PC-9 (cell line): ENCODE data around the gene ITGB7. TPM values are rescaled to one million over a fixed set of nuclear protein-coding genes. Genes with fewer than 3 reads are reported as not detected.

Experiments
- BruUV-seq: library from RNA; stranded (reverse); fragments of 400-500 nt; replicated peaks from 2 replicates; lab custom pipeline; 2021; lab: Mats Ljungman, UMichigan
- CTCF ChIA-PET: fragments of 300-600 bp; sonication (Branson Sonifier 250); formaldehyde crosslinking; loops from one replicate; lab custom pipeline; 2022; ENCODE audit warnings: antibody characterized with exemption; lab: Charles Lee
- POLR2A ChIA-PET: fragments of 300-600 bp; sonication (Branson Sonifier 250); formaldehyde crosslinking; loops from one replicate; lab custom pipeline; 2022; ENCODE audit warnings: antibody characterized with exemption; ENCODE audit not compliant: unreplicated experiment; lab: Charles Lee
- DNase-seq, 2 experiments: peaks; one replicate each; pipeline versions ENCODE4 v3.0.0 to v3.0.0-alpha.2; 2015 to 2022; ENCODE audit warnings: mixed read lengths in 1 of 2
- H2AFZ ChIP-seq: fragments of 200-600 bp; sonication (generic); 2 replicates; pipeline ENCODE4 v1.8.1; 2017; ENCODE audit warnings: antibody characterized with exemption
- H3F3A ChIP-seq: fragments of 200-600 bp; sonication (generic); 2 replicates; pipeline ENCODE4 v1.8.1; 2017; ENCODE audit warnings: antibody characterized with exemption, mild to moderate bottlenecking, low read depth; ENCODE audit not compliant: insufficient read depth
- H3K27ac ChIP-seq: fragments of 200-600 bp; sonication (generic); 2 replicates; pipeline ENCODE4 v1.6.1; 2016; ENCODE audit warnings: mixed run types
- H3K27me3 ChIP-seq: fragments of 200-600 bp; sonication (generic); 2 replicates; pipeline ENCODE4 v1.6.1; 2016; ENCODE audit warnings: low read depth, mixed run types; ENCODE audit not compliant: insufficient read depth
- H3K36me3 ChIP-seq: fragments of 200-600 bp; sonication (generic); 2 replicates; pipeline ENCODE4 v1.6.1; 2016; ENCODE audit warnings: low read depth, mixed run types
- H3K4me1 ChIP-seq: fragments of 200-600 bp; sonication (generic); replicated peaks from 2 replicates; pipeline ENCODE4 v1.6.1; 2016; ENCODE audit warnings: mixed run types; ENCODE audit not compliant: insufficient read depth
- H3K4me2 ChIP-seq: fragments of 200-600 bp; sonication (generic); 2 replicates; pipeline ENCODE4 v1.6.1; 2017; ENCODE audit warnings: mixed run types
- H3K4me3 ChIP-seq: fragments of 200-600 bp; sonication (generic); 2 replicates; pipeline ENCODE4 v1.6.1; 2016; ENCODE audit warnings: mixed run types
- H3K79me2 ChIP-seq: fragments of 200-600 bp; sonication (generic); 2 replicates; pipeline ENCODE4 v1.6.1; 2017; ENCODE audit warnings: low read depth, mixed run types
- H3K9me2 ChIP-seq: fragments of 200-600 bp; sonication (generic); 2 replicates; pipeline ENCODE4 v1.8.1; 2017; ENCODE audit warnings: mild to moderate bottlenecking; ENCODE audit not compliant: insufficient read depth
- H3K9me3 ChIP-seq: fragments of 200-600 bp; sonication (generic); 2 replicates; pipeline ENCODE4 v1.8.1; 2016; ENCODE audit warnings: low read depth; ENCODE audit not compliant: insufficient read depth
- H4K20me1 ChIP-seq: fragments of 200-600 bp; sonication (generic); 2 replicates; pipeline ENCODE4 v1.8.1; 2017; ENCODE audit not compliant: insufficient read depth
- CTCF ChIP-seq: fragments of 200-600 bp; sonication (generic); conservative IDR thresholded peaks from 2 replicates; pipeline ENCODE4 v1.6.1; 2017; ENCODE audit warnings: mixed run types, antibody characterized with exemption, mild to moderate bottlenecking, moderate library complexity
- EZH2 ChIP-seq: fragments of 200-600 bp; sonication (generic); IDR thresholded peaks from 2 replicates; pipeline ENCODE4 v1.8.0; 2017; ENCODE audit warnings: antibody characterized with exemption, low read depth
- intact Hi-C: fragments of 100-400 bp; cut with micrococcal nuclease; formaldehyde crosslinking; loops from one replicate; pipeline ENCODE4 v1.10.0; 2022; ENCODE audit not compliant: unreplicated experiment
- total RNA-seq: library from RNA; stranded (reverse); gene quantifications from 2 replicates; pipeline ENCODE4 v1.2.3, GENCODE V29; 2021

Gene ITGB7
- total RNA-seq, 1 experiment from 2014 or later, result 3.3 TPM

DNA sequence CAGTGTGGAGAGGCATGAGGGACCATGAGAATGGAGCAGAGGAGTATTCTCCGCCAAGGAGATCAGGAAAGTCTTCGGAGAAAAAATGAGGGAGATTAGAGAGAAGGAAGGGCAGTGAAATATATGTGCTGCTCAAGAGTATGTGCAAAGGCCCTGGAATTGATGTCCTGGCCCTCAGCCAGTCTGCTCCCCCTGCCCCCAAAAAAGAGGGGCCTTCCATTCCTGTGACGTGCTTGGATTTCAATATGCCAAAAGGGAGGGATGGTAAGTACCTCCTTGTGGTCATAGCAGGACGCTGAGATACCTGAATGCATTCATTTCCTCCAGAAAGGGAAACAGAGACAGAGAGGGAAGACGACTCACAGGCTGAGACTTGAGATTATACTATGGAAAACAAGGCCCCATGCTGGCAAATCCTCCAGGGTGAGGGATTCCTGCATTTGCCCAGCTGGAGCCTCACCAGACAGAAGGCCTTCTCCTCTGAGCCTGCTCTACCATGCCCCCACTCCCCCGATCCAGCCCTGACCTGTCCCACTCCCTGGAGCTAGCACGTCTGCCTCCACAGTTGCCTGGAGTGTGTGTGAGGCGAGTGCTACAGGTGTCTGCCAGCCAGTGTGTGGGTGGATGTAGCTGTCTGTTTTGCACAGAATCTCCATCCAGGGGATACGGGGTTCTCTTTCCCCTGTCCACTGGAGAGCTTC is 28.8 kb upstream of the ITGB7 start:
- Histone ChIP-seq H3K4me2 (no peak overlapping the region), H3K36me3 (no peaks in the 10 kb centered on the region), H3K4me3 (no peak overlapping the region), H3K9me2 (no peaks in the 10 kb centered on the region), H3F3A (peaks cover 25% of the 10 kb centered on the region), H3K79me2 (peaks cover 9% of the 10 kb centered on the region), H3K27ac (no peak overlapping the region), H2AFZ (no peak overlapping the region), H4K20me1 (no peaks in the 10 kb centered on the region), H3K27me3 (no peaks in the 10 kb centered on the region), H3K4me1 (peaks cover 39% of the 10 kb centered on the region), H3K9me3 (no peaks in the 10 kb centered on the region)
- TF ChIP-seq CTCF, result no peak
- TF ChIP-seq EZH2, result no peak
- DNase-seq, result no peak
- BruUV-seq, result no TSS peak
- intact Hi-C loops, result no loop called here
- ChIA-PET POLR2A (no interaction called here), CTCF (no interaction called here)

GRCh38 chr12:53235164-53235563 is 28.1 kb upstream of the ITGB7 start:
- Histone ChIP-seq H4K20me1 (no peaks in the 10 kb centered on the region), H3F3A (peaks cover 27% of the 10 kb centered on the region), H3K79me2 (peaks cover 14% of the 10 kb centered on the region), H3K4me3 (no peak overlapping the region), H3K9me3 (no peaks in the 10 kb centered on the region), H3K27me3 (no peaks in the 10 kb centered on the region), H2AFZ (no peak overlapping the region), H3K27ac (no peak overlapping the region), H3K36me3 (no peaks in the 10 kb centered on the region), H3K9me2 (no peaks in the 10 kb centered on the region), H3K4me2 (no peak overlapping the region), H3K4me1 (peaks cover 44% of the 10 kb centered on the region)
- ChIA-PET CTCF (interaction anchor here (0.6 kb wide), 1 partner anchor 9 kb away, joined by 3 read pairs; no protein-coding TSS in a partner anchor), POLR2A (no interaction called here)
- TF ChIP-seq EZH2 (no peak), CTCF (no peak)
- BruUV-seq, result no TSS peak
- DNase-seq, result no peak
- intact Hi-C loops, result no loop called here

GRCh38 chr12:53234271-53234914 is 27.3 kb upstream of the ITGB7 start:
- Histone ChIP-seq H3K9me3 (no peaks in the 10 kb centered on the region), H3K4me2 (peak overlapping the region; percentile 78), H3K4me3 (no peak overlapping the region), H2AFZ (no peak overlapping the region), H3F3A (peaks cover 33% of the 10 kb centered on the region), H3K4me1 (peaks cover 52% of the 10 kb centered on the region), H3K36me3 (peaks cover 4% of the 10 kb centered on the region; the same call in 1 of the 2 replicates), H3K27ac (no peak overlapping the region), H3K79me2 (peaks cover 21% of the 10 kb centered on the region), H3K27me3 (no peaks in the 10 kb centered on the region), H4K20me1 (no peaks in the 10 kb centered on the region), H3K9me2 (no peaks in the 10 kb centered on the region)
- CTCF ChIA-PET, result interaction anchor here (0.6 kb wide), 1 partner anchor 206 kb away, joined by 20 read pairs; no protein-coding TSS in a partner anchor
- no peak for TF ChIP-seq EZH2
- no peak for TF ChIP-seq CTCF
- DNase-seq, result no peak
- POLR2A ChIA-PET, result no interaction called here
- intact Hi-C loops, result no loop called here
- no TSS peak for BruUV-seq
